ENCODE measurements around the gene FOXF1. TPM values are rescaled to one million over a fixed set of nuclear protein-coding genes. Genes with fewer than 3 reads are reported as not detected.

Gene FOXF1
- total and polyA plus RNA-seq, 9 of the 15 experiments (the other 6 are each of a cell fraction or from before 2014, with no cell fraction given): 0.04 TPM; not detected in 8

DNA sequence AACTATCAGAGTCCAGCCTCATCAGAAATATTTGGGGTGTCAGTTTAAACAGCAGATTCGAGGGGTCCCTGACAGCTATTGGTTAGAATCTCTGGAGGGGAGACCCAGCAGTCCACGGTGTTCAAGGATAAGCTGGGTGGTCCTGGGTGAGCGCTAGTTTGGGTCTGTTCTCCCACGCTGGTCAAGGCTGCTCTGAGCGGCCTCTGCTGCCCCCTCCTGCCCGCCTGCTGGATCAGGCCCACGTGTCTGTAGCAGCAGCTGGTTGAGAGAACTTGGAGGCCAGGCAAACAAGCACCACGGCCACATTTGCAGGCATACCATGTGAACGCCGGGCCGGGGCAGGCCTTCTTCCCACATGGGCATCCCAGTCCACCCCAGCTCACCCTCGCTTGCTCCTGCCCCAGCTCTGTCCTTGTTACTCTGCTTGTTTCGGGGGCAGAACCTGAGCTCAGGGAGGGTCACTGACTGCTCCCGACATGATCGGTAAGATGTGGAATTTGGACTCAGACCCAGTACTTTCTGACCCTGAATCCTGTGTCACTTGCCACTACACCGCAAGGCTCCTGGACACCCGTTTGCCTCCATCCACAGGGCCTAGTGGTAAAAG is 7.4 kb downstream of the FOXF1 start (continued):
- TF ChIP-seq, protein P1, sequence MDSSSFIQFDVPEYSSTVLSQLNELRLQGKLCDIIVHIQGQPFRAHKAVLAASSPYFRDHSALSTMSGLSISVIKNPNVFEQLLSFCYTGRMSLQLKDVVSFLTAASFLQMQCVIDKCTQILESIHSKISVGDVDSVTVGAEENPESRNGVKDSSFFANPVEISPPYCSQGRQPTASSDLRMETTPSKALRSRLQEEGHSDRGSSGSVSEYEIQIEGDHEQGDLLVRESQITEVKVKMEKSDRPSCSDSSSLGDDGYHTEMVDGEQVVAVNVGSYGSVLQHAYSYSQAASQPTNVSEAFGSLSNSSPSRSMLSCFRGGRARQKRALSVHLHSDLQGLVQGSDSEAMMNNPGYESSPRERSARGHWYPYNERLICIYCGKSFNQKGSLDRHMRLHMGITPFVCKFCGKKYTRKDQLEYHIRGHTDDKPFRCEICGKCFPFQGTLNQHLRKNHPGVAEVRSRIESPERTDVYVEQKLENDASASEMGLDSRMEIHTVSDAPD (CRISPR knock-in tag; IDR thresholded peaks at IDR 0.05): no peak

DNA sequence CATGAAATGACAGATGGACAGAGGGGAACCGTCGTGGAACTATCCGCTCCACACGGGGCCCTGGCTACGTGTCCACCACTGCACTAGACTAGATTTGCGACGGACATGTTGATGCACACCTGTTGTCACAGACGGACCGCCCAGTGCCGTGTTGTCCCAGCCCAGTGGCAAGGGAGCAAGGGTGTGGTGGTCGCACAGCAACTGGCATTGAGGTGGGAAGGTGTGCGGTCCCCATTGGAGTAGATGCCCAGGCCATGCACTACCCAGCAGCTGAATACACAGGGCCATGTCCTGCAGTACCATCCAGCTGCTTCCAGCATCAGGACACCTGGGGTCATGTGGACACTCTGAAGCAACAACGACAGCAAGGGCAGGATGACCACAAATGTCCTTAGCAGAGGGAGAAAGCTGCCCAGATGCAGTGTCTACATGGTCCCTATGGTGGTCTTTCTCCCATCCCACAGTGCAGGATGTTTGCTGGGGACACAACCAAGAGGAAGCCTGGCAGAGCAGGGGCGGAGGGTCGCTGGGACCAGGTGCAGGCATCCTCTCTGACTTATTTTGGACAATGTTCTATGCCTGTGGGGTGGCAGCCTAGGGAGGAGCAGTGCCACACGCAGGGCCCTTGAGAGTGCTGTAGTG is 8.8 kb downstream of the FOXF1 start:
- no TSS peak for BruUV-seq (replicated peaks)
- POLR2A ChIA-PET: interaction anchor here (0.5 to 1.5 kb wide), 3 partner anchors 17 to 671 kb away, joined by 3 to 4 read pairs (median 3); no protein-coding TSS in a partner anchor
- FAIRE-seq (no peak), DNase-seq (ENCODE audit: extremely low read depth in 1 of 4, low spot score in 3 of 4) (no peak), ATAC-seq (no peak)
- CTCF ChIA-PET (ENCODE audit: low intra/inter-chr PET ratio): interaction anchor here (0.6 to 2.4 kb wide), 6 partner anchors 22 to 698 kb away, joined by 3 to 14 read pairs (median 8); no protein-coding TSS in a partner anchor
- 4% methylated on average over 16 of the region's 16 CpGs for WGBS (ENCODE audit: insufficient coverage, low coverage, missing lambda C conversion rate)
- intact Hi-C loops (cut with micrococcal nuclease) (loop anchor here (5.0 to 10.0 kb wide), 2 partner anchors 474 to 697 kb away; no protein-coding TSS in a partner anchor), in situ Hi-C loops (cut with MboI) (loop anchor here (5.0 to 10.0 kb wide), 4 partner anchors 177 to 694 kb away; no protein-coding TSS in a partner anchor)
- no peaks in the 10 kb centered on the region for H3K79me2 ChIP-seq (ENCODE audit: control insufficient read depth, insufficient read depth, low read length)
- no peaks in the 10 kb centered on the region for H3K9me3 ChIP-seq (replicated peaks; ENCODE audit: control insufficient read depth, insufficient read depth, low read depth, low read length)
- no peak overlapping the region for H3K4me2 ChIP-seq (ENCODE audit: insufficient read depth, low read length)
- H3K27me3 ChIP-seq (ENCODE audit: control insufficient read depth in 2 of 2, insufficient read depth in 2 of 2, low read length in 2 of 2): peaks cover 44 to 86% of the 10 kb centered on the region in 2 experiments
- H3K4me3 ChIP-seq: no peak overlapping the region
- no peak overlapping the region for H2AFZ ChIP-seq (ENCODE audit: low read depth, low read length)
- H4K20me1 ChIP-seq (replicated peaks; ENCODE audit: control insufficient read depth, insufficient read depth, low read length): peaks cover 12% of the 10 kb centered on the region
- no peaks in the 10 kb centered on the region for H3K9me1 ChIP-seq (ENCODE audit: control insufficient read depth, insufficient read depth, low read length)
- H3K27ac ChIP-seq (ENCODE audit: extremely low read depth, low read depth, low read length): no peak overlapping the region
- H3K4me1 ChIP-seq (replicated peaks in 1 of 2; ENCODE audit: control insufficient read depth in 2 of 2, insufficient read depth in 2 of 2, low read length in 2 of 2): peaks cover 0 to 11% of the 10 kb centered on the region in 2 experiments; a peak in 3 of 5 replicates
- no peak overlapping the region for H3K9ac ChIP-seq (ENCODE audit: insufficient read depth in 1 of 2, low read depth in 2 of 2, low read length in 2 of 2)
- no peaks in the 10 kb centered on the region for H3K36me3 ChIP-seq (ENCODE audit: control insufficient read depth, insufficient read depth, low read length)
- no peak for TF ChIP-seq ESRRA (IDR thresholded peaks at IDR 0.05; ENCODE audit: borderline replicate concordance, low read depth)
- TF ChIP-seq KLF1 (tag; IDR thresholded peaks at IDR 0.05): no peak
- no peak for TF ChIP-seq EP300 (IDR thresholded peaks at IDR 0.05; ENCODE audit: low read length)
- TF ChIP-seq SRSF9 (IDR thresholded peaks at IDR 0.05; ENCODE audit: borderline replicate concordance, low read depth, low read length): no peak
- TF ChIP-seq, protein P2, sequence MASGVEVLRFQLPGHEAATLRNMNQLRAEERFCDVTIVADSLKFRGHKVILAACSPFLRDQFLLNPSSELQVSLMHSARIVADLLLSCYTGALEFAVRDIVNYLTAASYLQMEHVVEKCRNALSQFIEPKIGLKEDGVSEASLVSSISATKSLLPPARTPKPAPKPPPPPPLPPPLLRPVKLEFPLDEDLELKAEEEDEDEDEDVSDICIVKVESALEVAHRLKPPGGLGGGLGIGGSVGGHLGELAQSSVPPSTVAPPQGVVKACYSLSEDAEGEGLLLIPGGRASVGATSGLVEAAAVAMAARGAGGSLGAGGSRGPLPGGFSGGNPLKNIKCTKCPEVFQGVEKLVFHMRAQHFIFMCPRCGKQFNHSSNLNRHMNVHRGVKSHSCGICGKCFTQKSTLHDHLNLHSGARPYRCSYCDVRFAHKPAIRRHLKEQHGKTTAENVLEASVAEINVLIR (CRISPR knock-in tag; IDR thresholded peaks at IDR 0.05): no peak
- TF ChIP-seq, protein P3, sequence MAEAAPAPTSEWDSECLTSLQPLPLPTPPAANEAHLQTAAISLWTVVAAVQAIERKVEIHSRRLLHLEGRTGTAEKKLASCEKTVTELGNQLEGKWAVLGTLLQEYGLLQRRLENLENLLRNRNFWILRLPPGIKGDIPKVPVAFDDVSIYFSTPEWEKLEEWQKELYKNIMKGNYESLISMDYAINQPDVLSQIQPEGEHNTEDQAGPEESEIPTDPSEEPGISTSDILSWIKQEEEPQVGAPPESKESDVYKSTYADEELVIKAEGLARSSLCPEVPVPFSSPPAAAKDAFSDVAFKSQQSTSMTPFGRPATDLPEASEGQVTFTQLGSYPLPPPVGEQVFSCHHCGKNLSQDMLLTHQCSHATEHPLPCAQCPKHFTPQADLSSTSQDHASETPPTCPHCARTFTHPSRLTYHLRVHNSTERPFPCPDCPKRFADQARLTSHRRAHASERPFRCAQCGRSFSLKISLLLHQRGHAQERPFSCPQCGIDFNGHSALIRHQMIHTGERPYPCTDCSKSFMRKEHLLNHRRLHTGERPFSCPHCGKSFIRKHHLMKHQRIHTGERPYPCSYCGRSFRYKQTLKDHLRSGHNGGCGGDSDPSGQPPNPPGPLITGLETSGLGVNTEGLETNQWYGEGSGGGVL (CRISPR knock-in tag; IDR thresholded peaks at IDR 0.05): no peak
- no peak for TF ChIP-seq YY1 (IDR thresholded peaks at IDR 0.05; ENCODE audit: borderline replicate concordance in 1 of 3, control insufficient read depth in 1 of 3, extremely low read depth in 1 of 3, insufficient read depth in 3 of 3, insufficient read length in 1 of 3, insufficient replicate concordance in 2 of 3, low read depth in 1 of 3, low read length in 2 of 3)
- no peak for TF ChIP-seq RAD51 (IDR thresholded peaks at IDR 0.05; ENCODE audit: borderline replicate concordance, low read depth)
- TF ChIP-seq XRCC4 (IDR thresholded peaks at IDR 0.05; ENCODE audit: extremely low read depth, insufficient read depth, insufficient read length): no peak
- TF ChIP-seq HNRNPUL1 (IDR thresholded peaks at IDR 0.05; ENCODE audit: low read length): no peak
- TF ChIP-seq, protein P4, sequence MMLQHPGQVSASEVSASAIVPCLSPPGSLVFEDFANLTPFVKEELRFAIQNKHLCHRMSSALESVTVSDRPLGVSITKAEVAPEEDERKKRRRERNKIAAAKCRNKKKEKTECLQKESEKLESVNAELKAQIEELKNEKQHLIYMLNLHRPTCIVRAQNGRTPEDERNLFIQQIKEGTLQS (IDR thresholded peaks at IDR 0.05): no peak
- TF ChIP-seq, protein P4 (CRISPR knock-in tag; conservative IDR thresholded peaks at IDR 0.05): no peak

All from K562 (cell line).